GM19043 (cell line): ENCODE results near the gene AS3MT.
"Not testable (repeated sequence)": the region's sequence is repeated elsewhere in the genome, so short reads cannot be mapped to it uniquely, and the experiment has no call there.

Experiments used
- ATAC-seq: cut with Tn5 transposase; IDR thresholded peaks from one replicate; pipeline ENCODE4 v1.9.1; 2021; ENCODE audit warnings: low read depth; ENCODE audit not compliant: unreplicated experiment

The AS3MT gene

GRCh38 chr10:102869258-102870198 is at the start of gene AS3MT:
Gene AS3MT (plus strand): TSS chr10:102869470. CDS start chr10:102869593, 123 bp downstream.
- no peak for ATAC-seq

GRCh38 chr10:102820008-102820407 is 49.3 kb upstream of the AS3MT start:
- ATAC-seq: not testable (repeated sequence)

- no peak for ATAC-seq
Measured at GRCh38 chr10:102822222-102822621, 47.0 kb upstream of the AS3MT start.

- no peak for ATAC-seq
Measured at GRCh38 chr10:102824664-102825063, 44.6 kb upstream of the AS3MT start.

- no peak for ATAC-seq
Measured at GRCh38 chr10:102826148-102826796, 43.0 kb upstream of the AS3MT start.

- no peak for ATAC-seq
Measured at GRCh38 chr10:102827597-102827975, 41.7 kb upstream of the AS3MT start.

GRCh38 chr10:102831322-102832071 is 37.8 kb upstream of the AS3MT start:
- ATAC-seq: no peak

GRCh38 chr10:102832248-102832647 is 37.0 kb upstream of the AS3MT start:
- ATAC-seq: no peak

GRCh38 chr10:102832987-102833386 is 36.3 kb upstream of the AS3MT start:
- ATAC-seq: no peak

GRCh38 chr10:102834143-102834542 is 35.1 kb upstream of the AS3MT start:
- no peak for ATAC-seq

GRCh38 chr10:102835007-102835482 is 34.2 kb upstream of the AS3MT start:
- ATAC-seq: no peak

GRCh38 chr10:102837230-102837721 is 32.0 kb upstream of the AS3MT start, which contains the start of gene CYP17A1:
Gene CYP17A1 (minus strand): TSS chr10:102837413. CDS start chr10:102837361, 52 bp downstream.
- ATAC-seq: no peak

- not testable (repeated sequence) for ATAC-seq
Measured at GRCh38 chr10:102838276-102838927, 30.9 kb upstream of the AS3MT start.

- no peak for ATAC-seq
Measured at GRCh38 chr10:102841827-102842345, 27.4 kb upstream of the AS3MT start.

- ATAC-seq: not testable (repeated sequence)
Measured at GRCh38 chr10:102843139-102843538, 26.1 kb upstream of the AS3MT start.

- not testable (repeated sequence) for ATAC-seq
Measured at GRCh38 chr10:102844190-102844776, 25.0 kb upstream of the AS3MT start.

- no peak for ATAC-seq
Measured at GRCh38 chr10:102845352-102845902, 23.8 kb upstream of the AS3MT start.

- ATAC-seq: no peak
Measured at GRCh38 chr10:102850025-102850518, 19.2 kb upstream of the AS3MT start.

GRCh38 chr10:102853237-102853636 is 16.0 kb upstream of the AS3MT start:
- ATAC-seq: not testable (repeated sequence)
